SK-N-SH (cell line): ENCODE measurements around the gene PIP4K2A. TPM values are rescaled to one million over a fixed set of nuclear protein-coding genes. Genes with fewer than 3 reads are reported as not detected.

Experiments used
- CTCF ChIA-PET: fragments of 300-600, 350-600 bp; formaldehyde crosslinking; extraction: SDS; loops from one replicate; lab custom pipeline; 2021; lab: Yijun Ruan, JAX
- POLR2A ChIA-PET: fragments of 350-600 bp; sonication (Branson Sonifier 250); formaldehyde crosslinking; extraction: SDS; loops from one replicate; lab custom pipeline; 2020; ENCODE audit warnings: antibody characterized with exemption, inconsistent platforms; lab: Yijun Ruan, JAX
- DNase-seq: peaks from one replicate; pipeline ENCODE4 v3.0.0; 2012
- H2AFZ ChIP-seq: fragments of 200-600 bp; sonication (generic); 2 replicates; pipeline ENCODE4 v1.8.1; 2016; ENCODE audit warnings: antibody characterized with exemption, mild to moderate bottlenecking, low read depth
- H3F3A ChIP-seq: fragments of 200-600 bp; sonication (generic); replicated peaks from 2 replicates; pipeline ENCODE3; 2016; ENCODE audit warnings: antibody characterized with exemption, mild to moderate bottlenecking; ENCODE audit not compliant: insufficient read depth
- H3K27ac ChIP-seq, 2 experiments: fragments of 200-500 bp in 1 of 2; fragments of 200-600 bp in 1 of 2; sonication (Bioruptor generic) in 1 of 2; sonication (generic), shearing (Covaris generic) in 1 of 2; 2 replicates each; pipeline versions ENCODE4 v1.5.1 to v1.6.1; 2014 to 2016; ENCODE audit warnings: low read depth in 2 of 2, inconsistent platforms in 1 of 2, low read length in 1 of 2, mild to moderate bottlenecking in 1 of 2, mixed read lengths in 1 of 2
- H3K27me3 ChIP-seq: fragments of 200-600 bp; sonication (generic), shearing (Covaris generic); 2 replicates; pipeline ENCODE4 v1.6.1; 2016; ENCODE audit warnings: mixed run types; ENCODE audit not compliant: insufficient read depth
- H3K36me3 ChIP-seq, 2 experiments: fragments of 200-500 bp in 1 of 2; fragments of 200-600 bp in 1 of 2; sonication (Bioruptor generic) in 1 of 2; sonication (generic) in 1 of 2; replicated peaks in 1 of 2; 2 replicates each; pipeline versions ENCODE3 to v1.5.1; 2014 to 2016; ENCODE audit warnings: low read length in 1 of 2, mild to moderate bottlenecking in 1 of 2; ENCODE audit not compliant: insufficient read depth in 2 of 2, control insufficient read depth in 1 of 2
- H3K4me1 ChIP-seq, 2 experiments: fragments of 200-500 bp in 1 of 2; fragments of 200-600 bp in 1 of 2; sonication (Bioruptor generic) in 1 of 2; sonication (generic), shearing (Covaris generic) in 1 of 2; 2 replicates each; pipeline versions ENCODE4 v1.5.1 to v1.6.1; 2014 to 2016; ENCODE audit warnings: low read depth in 1 of 2, low read length in 1 of 2, mixed run types in 1 of 2; ENCODE audit not compliant: insufficient read depth in 2 of 2, control insufficient read depth in 1 of 2
- H3K4me2 ChIP-seq: fragments of 200-600 bp; sonication (generic), shearing (Covaris generic); 2 replicates; pipeline ENCODE4 v1.6.1; 2017; ENCODE audit warnings: mixed run types
- H3K4me3 ChIP-seq, 2 experiments: fragments of 200-500 bp in 1 of 2; fragments of 200-600 bp in 1 of 2; sonication (Bioruptor generic) in 1 of 2; sonication (generic), shearing (Covaris generic) in 1 of 2; 2 replicates each; pipeline versions ENCODE4 v1.5.1 to v1.8.1; 2014 to 2016; ENCODE audit warnings: low read depth in 2 of 2, inconsistent platforms in 1 of 2, low read length in 1 of 2, mild to moderate bottlenecking in 1 of 2, mixed read lengths in 1 of 2, moderate library complexity in 1 of 2
- H3K79me2 ChIP-seq: fragments of 200-600 bp; sonication (generic); 2 replicates; pipeline ENCODE4 v1.8.1; 2017; ENCODE audit warnings: mild to moderate bottlenecking; ENCODE audit not compliant: insufficient read depth
- H3K9ac ChIP-seq: fragments of 200-600 bp; sonication (generic); 2 replicates; pipeline ENCODE4 v1.6.1; 2017; ENCODE audit warnings: mixed run types
- H3K9me2 ChIP-seq: fragments of 200-600 bp; sonication (generic); 2 replicates; pipeline ENCODE4 v1.6.1; 2017; ENCODE audit warnings: mixed run types
- H3K9me3 ChIP-seq: fragments of 200-600 bp; sonication (generic); 2 replicates; pipeline ENCODE4 v1.6.1; 2017; ENCODE audit warnings: mixed run types, mild to moderate bottlenecking, moderate library complexity
- H4K20me1 ChIP-seq: fragments of 200-600 bp; sonication (generic); 2 replicates; pipeline ENCODE4 v1.6.1; 2017; ENCODE audit warnings: mild to moderate bottlenecking, mixed run types; ENCODE audit not compliant: insufficient read depth
- CHD2 ChIP-seq: fragments of 150-350 bp; IDR thresholded peaks from 2 replicates; pipeline ENCODE4 v1.6.1; 2018; ENCODE audit warnings: low read length; ENCODE audit not compliant: partially characterized antibody
- ELF1 ChIP-seq: IDR thresholded peaks from 2 replicates; pipeline ENCODE4 v1.4.0; 2012
- EP300 ChIP-seq, 2 experiments: IDR thresholded peaks; 2 replicates each; pipeline versions ENCODE4 v1.4.0 to v1.6.1; 2012; ENCODE audit warnings: borderline replicate concordance in 1 of 2, low read depth in 1 of 2, low read length in 1 of 2
- EZH2phosphoT487 ChIP-seq: fragments of 200-600 bp; sonication (generic); IDR thresholded peaks from 2 replicates; pipeline ENCODE4 v1.6.1; 2017; ENCODE audit warnings: low read depth, mixed run types, mild to moderate bottlenecking, antibody characterized with exemption, moderate library complexity, borderline replicate concordance
- FOSL2 ChIP-seq: IDR thresholded peaks from 2 replicates; pipeline ENCODE4 v1.4.0; 2012; ENCODE audit warnings: low read depth, mild to moderate bottlenecking, moderate library complexity, borderline replicate concordance
- FOXJ3 ChIP-seq: sonication (generic); formaldehyde crosslinking; IDR thresholded peaks from 2 replicates; pipeline ENCODE4 v1.5.1; 2020; ENCODE audit warnings: mild to moderate bottlenecking, missing genetic modification reagents
- FOXM1 ChIP-seq: IDR thresholded peaks from 2 replicates; pipeline ENCODE4 v1.4.0; 2012; ENCODE audit warnings: low read depth, mild to moderate bottlenecking
- IRF3 ChIP-seq: fragments of 150-350 bp; IDR thresholded peaks from 2 replicates; pipeline ENCODE4 v1.6.1; 2016; ENCODE audit warnings: mild to moderate bottlenecking, low read depth, low read length
- JUND ChIP-seq: IDR thresholded peaks from 2 replicates; pipeline ENCODE4 v1.4.0; 2012
- MAX ChIP-seq: IDR thresholded peaks from 2 replicates; pipeline ENCODE4 v1.4.0; 2012; ENCODE audit warnings: low read depth
- MEF2A ChIP-seq: IDR thresholded peaks from 2 replicates; pipeline ENCODE4 v1.4.0; 2012; ENCODE audit warnings: low read depth, borderline replicate concordance
- MXI1 ChIP-seq: IDR thresholded peaks from 2 replicates; pipeline ENCODE4 v1.6.1; 2012; ENCODE audit warnings: mild to moderate bottlenecking, low read depth, low read length, improper control_type of control experiment
- NFIC ChIP-seq: IDR thresholded peaks from 2 replicates; pipeline ENCODE4 v1.4.0; 2012; ENCODE audit warnings: borderline replicate concordance
- PBX3 ChIP-seq: IDR thresholded peaks from 2 replicates; pipeline ENCODE4; 2012
- POLR2AphosphoS5 ChIP-seq: IDR thresholded peaks from 2 replicates; pipeline ENCODE4 v1.6.1; 2012; ENCODE audit warnings: low read depth, low read length
- RAD21 ChIP-seq: IDR thresholded peaks from 2 replicates; pipeline ENCODE4 v1.6.1; 2012; ENCODE audit warnings: mild to moderate bottlenecking, low read length
- RCOR1 ChIP-seq: fragments of 150-350 bp; IDR thresholded peaks from 2 replicates; pipeline ENCODE4 v1.6.1; 2017; ENCODE audit warnings: antibody characterized with exemption, low read length
- RFX5 ChIP-seq: IDR thresholded peaks from 2 replicates; pipeline ENCODE4 v1.6.1; 2012; ENCODE audit warnings: mild to moderate bottlenecking, improper control_type of control experiment, low read length
- RXRA ChIP-seq: IDR thresholded peaks from 2 replicates; pipeline ENCODE4 v1.4.0; 2012; ENCODE audit warnings: low read depth, mild to moderate bottlenecking, borderline replicate concordance
- SIN3A ChIP-seq: IDR thresholded peaks from 2 replicates; pipeline ENCODE4 v1.6.1; 2012; ENCODE audit warnings: low read depth, mild to moderate bottlenecking, low read length, moderate library complexity, borderline replicate concordance
- TAF1 ChIP-seq: IDR thresholded peaks from 2 replicates; pipeline ENCODE4 v1.6.1; 2012; ENCODE audit warnings: low read depth, mild to moderate bottlenecking, low read length, moderate library complexity, borderline replicate concordance
- TCF12 ChIP-seq: IDR thresholded peaks from 2 replicates; pipeline ENCODE4 v1.4.0; 2012
- TEAD4 ChIP-seq: IDR thresholded peaks from 2 replicates; pipeline ENCODE4 v1.4.0; 2012; ENCODE audit warnings: mild to moderate bottlenecking, borderline replicate concordance; ENCODE audit not compliant: insufficient read depth
- USF1 ChIP-seq: IDR thresholded peaks from 2 replicates; pipeline ENCODE4 v1.4.0; 2012; ENCODE audit warnings: low read depth, borderline replicate concordance
- USF2 ChIP-seq: fragments of 150-350 bp; IDR thresholded peaks from 2 replicates; pipeline ENCODE4 v1.6.1; 2017; ENCODE audit warnings: antibody characterized with exemption, low read length, low read depth, borderline replicate concordance
- YY1 ChIP-seq: IDR thresholded peaks from 2 replicates; pipeline ENCODE4 v1.4.0; 2012; ENCODE audit warnings: low read depth, mild to moderate bottlenecking
- WGBS: methylation state at CpG from one replicate; pipeline ENCODE4 v1.1.6; 2017; ENCODE audit warnings: low lambda C conversion rate; 5-methylcytosine and 5-hydroxymethylcytosine counted together
- polyA plus RNA-seq, 3 experiments: library from polyadenylated mRNA; depleted of rRNA; stranded (reverse); fragments of >200 nt; gene quantifications; 2 replicates each; pipeline ENCODE4 v1.2.3, GENCODE V29; 2012

The PIP4K2A gene
- polyA plus RNA-seq, 1 of the 3 experiments (the other 2 are of a cell fraction) = 10.8 TPM

GRCh38 chr10:22615819-22616499 is 98.4 kb downstream of the PIP4K2A start:
- WGBS = 47% methylated on average over 11 of the region's 11 CpGs
- Histone ChIP-seq H3K79me2 (peaks cover 46% of the 10 kb centered on the region; the same call in 1 of the 2 replicates), H4K20me1 (no peaks in the 10 kb centered on the region; the same call in 1 of the 2 replicates), H3K9me2 (no peaks in the 10 kb centered on the region), H3K27me3 (no peaks in the 10 kb centered on the region), H3K9ac (no peak overlapping the region; the same call in 1 of the 2 replicates), H3F3A (peaks cover 40% of the 10 kb centered on the region), H3K9me3 (no peaks in the 10 kb centered on the region), H3K27ac (peak overlapping the region; percentile 48 to 89; a peak in 3 of 4 replicates), H2AFZ (no peak overlapping the region), H3K4me3 (no peak overlapping the region), H3K4me1 (peaks cover 34 to 51% of the 10 kb centered on the region in 2 experiments), H3K4me2 (peak overlapping the region; percentile 51), H3K36me3 (no peaks in the 10 kb centered on the region)
- DNase-seq = no peak
- TF ChIP-seq TCF12 (peak; percentile 79; the same call in 1 of the 2 replicates), RCOR1 (no peak), RXRA (peak; percentile 47; the same call in 1 of the 2 replicates), USF1 (peak; percentile 64; the same call in 1 of the 2 replicates), FOXJ3 (CRISPR knock-in tag) (no peak), PBX3 (peak; percentile 54; the same call in 1 of the 2 replicates), CHD2 (no peak), NFIC (no peak; the same call in none of the 2 replicates), EP300 (IDR thresholded peaks at IDR 0.05; ENCODE audit: borderline replicate concordance in 1 of 2, low read depth in 1 of 2, low read length in 1 of 2) (peak in 1 of 2 experiments; percentile 63; a peak in 1 of 4 replicates), YY1 (no peak), SIN3A (no peak), TAF1 (no peak), MEF2A (0 out of 2 replicates have a peak, but pooled peaks have one; percentile 52), FOSL2 (peak; percentile 67; the same call in 1 of the 2 replicates), MXI1 (no peak), TEAD4 (0 out of 2 replicates have a peak, but pooled peaks have one; percentile 25), JUND (peak; percentile 66), POLR2AphosphoS5 (no peak), IRF3 (no peak), RFX5 (no peak), USF2 (no peak), MAX (peak; percentile 75), RAD21 (no peak), ELF1 (0 out of 2 replicates have a peak, but pooled peaks have one; percentile 16), EZH2phosphoT487 (no peak), FOXM1 (peak; percentile 25; the same call in 1 of the 2 replicates)
- CTCF ChIA-PET = interaction anchor here (0.8 to 1.4 kb wide), 3 partner anchors 30 to 428 kb away, joined by 3 to 4 read pairs (median 3); no protein-coding TSS in a partner anchor
- POLR2A ChIA-PET = no interaction called here
